H54 (cell line): ENCODE results near the gene WFS1.

Experiments used
- DNase-seq: peaks from one replicate; pipeline ENCODE4 v3.0.0; 2011; ENCODE audit warnings: low spot score, mixed read lengths; ENCODE audit not compliant: insufficient read length
- FAIRE-seq: peaks from 3 replicates; lab custom pipeline; 2011; peaks lifted over from hg19 to GRCh38; lab: Jason Lieb, UNC
- POLR2A ChIP-seq: IDR thresholded peaks from 2 replicates; pipeline ENCODE4 v1.6.1; 2011; ENCODE audit warnings: low read depth, mild to moderate bottlenecking, low read length

The WFS1 gene

DNA sequence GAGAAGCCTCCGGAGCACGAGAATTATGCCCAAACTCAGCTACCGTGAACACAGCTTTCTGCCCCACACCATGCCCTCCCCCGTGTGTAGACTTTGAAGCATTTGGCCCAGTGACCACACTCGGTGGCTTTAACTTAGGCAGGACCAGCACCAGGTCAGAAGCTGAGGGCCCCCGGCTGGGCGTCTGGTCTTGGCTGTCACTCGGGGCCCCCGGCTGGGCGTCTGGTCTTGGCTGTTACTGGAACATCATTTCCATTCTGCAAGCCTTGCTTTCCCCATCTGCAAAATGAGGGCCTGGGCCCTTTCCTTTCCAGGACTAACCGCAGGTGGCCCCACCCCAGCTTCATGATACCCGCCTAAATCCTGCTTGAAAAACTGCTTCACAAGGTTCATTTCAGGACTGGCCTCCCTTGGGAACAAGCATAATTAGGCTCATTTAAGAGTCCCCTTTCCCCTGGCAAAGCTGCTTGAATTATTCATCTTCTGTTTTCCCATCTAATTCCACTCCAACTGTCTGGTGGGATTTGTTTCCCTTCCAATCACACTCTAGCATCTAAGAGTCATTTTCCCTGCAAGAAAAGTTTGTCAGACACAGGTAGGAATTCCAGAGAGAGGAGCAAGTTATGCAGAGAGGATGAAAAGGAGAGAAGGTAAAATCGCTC lies 82.5 kb downstream of the WFS1 start:
- DNase-seq (no peak), FAIRE-seq (no peak)
- TF ChIP-seq POLR2A = no peak
